D721Med (cell line): Measurements from ENCODE around the gene CHD2.

Experiments
- DNase-seq: peaks from one replicate; pipeline ENCODE4 v3.0.0; 2011; ENCODE audit warnings: low spot score; ENCODE audit not compliant: insufficient read length
- FAIRE-seq: peaks from 2 replicates; lab custom pipeline; 2011; peaks lifted over from hg19 to GRCh38; lab: Jason Lieb, UNC
- CTCF ChIP-seq: IDR thresholded peaks from 2 replicates; pipeline ENCODE4 v1.5.1; 2012; ENCODE audit warnings: mild to moderate bottlenecking, control low read depth; ENCODE audit not compliant: insufficient read depth; ENCODE audit errors: missing control alignments

The CHD2 gene

GRCh38 chr15:92933831-92934230, 33.7 kb downstream of the CHD2 start:
- no peak for TF ChIP-seq CTCF
- DNase-seq (no peak), FAIRE-seq (no peak)

- DNase-seq (no peak), FAIRE-seq (no peak)
- no peak for TF ChIP-seq CTCF
These were observed 34.6 kb downstream of the CHD2 start for GRCh38 chr15:92934716-92935115.

- no peak for FAIRE-seq
- no peak for DNase-seq
- TF ChIP-seq CTCF, result no peak
These were observed 36.0 kb downstream of the CHD2 start for GRCh38 chr15:92936138-92936537.

- TF ChIP-seq CTCF, result no peak
- DNase-seq (no peak), FAIRE-seq (no peak)
These were observed 36.6 kb downstream of the CHD2 start for GRCh38 chr15:92936693-92937092.

- TF ChIP-seq CTCF, result no peak
- FAIRE-seq, result no peak
- no peak for DNase-seq
These were observed 37.8 kb downstream of the CHD2 start for GRCh38 chr15:92937901-92938300.

- TF ChIP-seq CTCF, result no peak
- DNase-seq, result no peak
- no peak for FAIRE-seq
These were observed 38.3 kb downstream of the CHD2 start for GRCh38 chr15:92938387-92938786.

GRCh38 chr15:92941668-92942067, 41.5 kb downstream of the CHD2 start:
- no peak for TF ChIP-seq CTCF
- DNase-seq, result no peak
- FAIRE-seq, result no peak
